ENCODE data around the gene TMPRSS2. TPM values are rescaled to one million over a fixed set of nuclear protein-coding genes. Genes with fewer than 3 reads are reported as not detected.
A peak's percentile ranks its signal among the peaks of the same experiment; 100 is the strongest.

TMPRSS2 gene
- total RNA-seq, 8 experiments from 2014 or later = 0.23 to 0.87 (median 0.36) TPM; not detected in 3

DNA sequence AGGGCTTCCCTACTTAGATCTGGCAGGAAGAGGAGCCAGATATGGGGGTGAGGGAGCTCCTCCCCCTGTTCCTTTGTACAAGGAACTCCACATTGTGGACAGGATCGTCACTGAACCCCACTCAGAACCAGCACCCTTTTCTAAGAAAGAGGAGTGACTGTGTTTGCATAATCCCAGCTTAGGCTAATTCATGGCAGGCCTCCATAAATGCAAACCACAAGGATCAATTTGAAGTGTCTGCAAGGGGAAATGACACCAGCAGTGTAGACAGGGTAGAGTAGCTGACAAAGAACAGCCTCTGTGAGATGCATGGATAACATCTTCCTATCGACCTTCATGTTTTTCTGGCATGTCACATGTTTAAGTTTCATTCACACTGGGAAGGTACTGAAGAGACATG lies 70.2 kb downstream of the TMPRSS2 start:
- Histone ChIP-seq H3K4me3 (no peak overlapping the region), H3K27ac (no peak overlapping the region), H3K4me1 (replicated peaks in 1 of 2) (no peaks in the 10 kb centered on the region)
- peak in 3 of 8 experiments; percentile 63 to 85 (median 83) for ATAC-seq (replicated peaks in 6 of 8)
- 6 to 69% (median 48%) methylated on average over 1 to 2 of the region's 2 CpGs; no CpG with 5 or more reads in 6 of the 10 experiments for WGBS, 10 experiments
- in situ Hi-C loops (cut with MboI; ENCODE audit: low pct_unique_long_range_greater_than_20kb in 2 of 9, low sequenced_read_pairs in 9 of 9, unreplicated experiment in 9 of 9) = no loop called here

DNA sequence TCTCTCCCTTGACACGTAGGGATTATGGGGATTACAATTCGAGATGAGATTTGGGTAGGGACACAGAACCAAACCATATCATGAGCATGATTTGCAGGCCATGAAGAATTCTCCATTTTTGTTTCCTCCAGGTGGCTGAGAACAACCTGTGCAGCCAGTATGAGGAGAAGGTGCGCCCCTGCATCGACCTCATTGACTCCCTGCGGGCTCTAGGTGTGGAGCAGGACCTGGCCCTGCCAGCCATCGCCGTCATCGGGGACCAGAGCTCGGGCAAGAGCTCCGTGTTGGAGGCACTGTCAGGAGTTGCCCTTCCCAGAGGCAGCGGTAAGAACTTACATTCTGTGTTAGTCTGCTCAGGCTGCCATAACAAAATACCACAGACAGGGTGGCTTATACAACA lies 72.3 kb downstream of the TMPRSS2 start:
- in situ Hi-C loops (cut with MboI; ENCODE audit: low pct_unique_long_range_greater_than_20kb in 2 of 9, low sequenced_read_pairs in 9 of 9, unreplicated experiment in 9 of 9) = no loop called here
- no peak for ATAC-seq (replicated peaks in 6 of 8)
- Histone ChIP-seq H3K27ac (no peak overlapping the region), H3K4me1 (replicated peaks in 1 of 2) (no peaks in the 10 kb centered on the region), H3K4me3 (no peak overlapping the region)
- WGBS, 10 experiments = 73 to 100% (median 88%) methylated on average over 1 to 4 of the region's 11 CpGs; no CpG with 5 or more reads in 6 of the 10 experiments

DNA sequence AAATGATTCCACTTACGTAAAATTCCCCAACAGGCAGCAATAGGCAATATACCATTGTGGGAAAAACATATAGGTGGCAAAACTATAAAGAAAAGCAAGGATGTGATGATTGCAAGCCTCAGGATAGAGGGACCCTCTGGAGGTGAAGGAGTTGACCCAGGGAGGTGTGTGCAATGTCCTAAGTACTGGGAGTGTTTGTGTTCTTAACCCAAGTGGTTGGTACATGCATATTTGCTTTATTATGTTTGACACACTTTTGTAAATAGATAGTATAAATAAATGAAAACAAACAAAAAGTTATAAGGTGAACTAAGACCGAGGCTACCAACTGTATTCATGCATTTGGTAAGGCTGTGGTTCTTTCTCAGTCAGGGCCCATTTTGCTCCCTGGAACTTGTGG lies 74.4 kb downstream of the TMPRSS2 start:
- ATAC-seq (replicated peaks in 6 of 8) = no peak
- Histone ChIP-seq H3K4me1 (replicated peaks in 1 of 2) (peaks cover 0 to 2% of the 10 kb centered on the region in 2 donors), H3K27ac (no peak overlapping the region), H3K4me3 (no peak overlapping the region)
- in situ Hi-C loops (cut with MboI; ENCODE audit: low pct_unique_long_range_greater_than_20kb in 2 of 9, low sequenced_read_pairs in 9 of 9, unreplicated experiment in 9 of 9) = no loop called here
- WGBS, 10 experiments = 60 to 90% (median 83%) methylated on average over 1 to 2 of the region's 2 CpGs; no CpG with 5 or more reads in 3 of the 10 experiments

DNA sequence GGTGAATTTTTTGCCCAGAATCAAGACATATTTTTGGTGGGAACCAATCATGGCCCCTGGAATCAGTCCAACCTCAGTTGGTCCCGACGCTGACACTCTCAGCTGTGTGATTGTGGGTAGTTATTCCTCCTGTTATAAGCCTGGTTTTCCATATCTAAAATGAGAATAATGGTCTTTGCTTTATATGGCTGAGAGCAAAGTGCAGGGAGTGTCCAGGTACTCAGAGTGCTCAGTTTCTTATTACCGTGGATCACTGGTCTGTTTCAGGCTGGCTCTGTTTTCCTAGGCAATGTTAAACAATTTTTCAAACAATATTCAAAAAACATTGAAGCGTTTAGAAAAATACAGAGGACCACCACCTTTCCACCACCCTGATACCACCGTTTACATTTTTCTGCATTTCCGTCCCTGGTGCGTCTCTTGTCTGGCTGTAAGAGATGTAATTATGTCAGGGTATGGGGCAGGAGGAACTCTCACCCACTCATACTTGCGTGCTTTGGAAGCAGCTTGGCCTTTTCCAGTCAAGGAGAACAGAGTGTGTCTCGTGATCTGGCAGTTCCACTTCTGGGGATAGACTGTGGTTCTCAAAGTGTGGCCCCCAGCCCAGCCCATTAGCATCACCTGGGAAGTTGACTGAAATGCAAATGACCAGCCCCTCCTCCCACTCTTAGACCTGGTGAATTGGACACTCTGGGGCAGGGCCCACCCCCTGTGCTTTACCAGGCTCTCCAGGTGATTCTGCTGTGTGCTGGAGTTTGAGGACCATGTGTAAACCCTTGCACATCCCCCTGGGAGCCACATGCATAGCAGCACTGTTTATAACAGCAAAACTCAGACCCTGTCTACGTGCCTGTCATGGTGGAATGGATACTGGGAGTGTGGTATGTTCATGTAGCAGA lies 75.1 kb downstream of the TMPRSS2 start:
- no peak for ATAC-seq (replicated peaks in 6 of 8)
- no peak overlapping the region for H3K27ac ChIP-seq
- 45 to 88% (median 79%) methylated on average over 1 to 9 of the region's 10 CpGs; no CpG with 5 or more reads in 2 of the 10 experiments for WGBS, 10 experiments
- H3K4me1 ChIP-seq (replicated peaks in 1 of 2) = peaks cover 0 to 2% of the 10 kb centered on the region in 2 donors
- in situ Hi-C loops (cut with MboI; ENCODE audit: low pct_unique_long_range_greater_than_20kb in 2 of 9, low sequenced_read_pairs in 9 of 9, unreplicated experiment in 9 of 9) = no loop called here
- no peak overlapping the region for H3K4me3 ChIP-seq

DNA sequence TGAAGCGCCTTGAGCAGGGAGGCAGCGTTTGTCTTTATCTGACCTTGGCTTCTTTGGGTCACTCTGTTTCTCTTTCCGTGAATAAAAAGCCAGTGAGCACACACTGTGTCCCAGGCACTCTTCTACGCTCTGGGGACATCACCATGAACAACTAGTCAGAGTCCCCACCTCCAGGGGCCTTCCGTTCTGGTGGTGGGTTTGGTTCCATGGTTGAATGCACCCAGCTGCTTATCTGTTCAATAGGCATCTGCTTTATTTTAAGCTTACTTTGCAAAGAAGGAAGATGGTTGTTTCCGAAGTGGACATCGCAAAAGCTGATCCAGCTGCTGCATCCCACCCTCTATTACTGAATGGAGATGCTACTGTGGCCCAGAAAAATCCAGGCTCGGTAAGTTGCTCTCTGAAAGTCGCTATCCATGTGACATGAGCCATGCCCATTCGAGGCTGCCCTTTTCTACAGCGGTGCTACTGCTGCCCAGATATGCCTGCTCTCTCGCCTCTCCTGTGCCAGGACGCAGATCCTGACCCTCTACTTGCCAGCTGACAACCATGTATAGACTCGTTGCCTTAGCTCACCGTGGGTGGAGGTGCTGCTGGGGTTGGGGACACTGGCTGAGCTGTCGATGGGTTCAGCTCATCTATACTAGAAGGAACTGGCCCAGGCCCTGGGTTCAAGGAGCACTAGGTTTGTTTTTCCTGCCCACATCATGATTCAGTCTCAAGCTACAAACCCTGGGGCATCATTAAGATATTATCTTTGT lies 76.0 kb downstream of the TMPRSS2 start:
- WGBS, 10 experiments = 58 to 100% (median 87%) methylated on average over 1 to 14 of the region's 16 CpGs; no CpG with 5 or more reads in 1 of the 10 experiments
- no peak for ATAC-seq (replicated peaks in 6 of 8)
- in situ Hi-C loops (cut with MboI; ENCODE audit: low pct_unique_long_range_greater_than_20kb in 2 of 9, low sequenced_read_pairs in 9 of 9, unreplicated experiment in 9 of 9) = no loop called here
- no peak overlapping the region for H3K4me3 ChIP-seq
- H3K27ac ChIP-seq = no peak overlapping the region
- H3K4me1 ChIP-seq (replicated peaks in 1 of 2) = peaks cover 0 to 2% of the 10 kb centered on the region in 2 donors

DNA sequence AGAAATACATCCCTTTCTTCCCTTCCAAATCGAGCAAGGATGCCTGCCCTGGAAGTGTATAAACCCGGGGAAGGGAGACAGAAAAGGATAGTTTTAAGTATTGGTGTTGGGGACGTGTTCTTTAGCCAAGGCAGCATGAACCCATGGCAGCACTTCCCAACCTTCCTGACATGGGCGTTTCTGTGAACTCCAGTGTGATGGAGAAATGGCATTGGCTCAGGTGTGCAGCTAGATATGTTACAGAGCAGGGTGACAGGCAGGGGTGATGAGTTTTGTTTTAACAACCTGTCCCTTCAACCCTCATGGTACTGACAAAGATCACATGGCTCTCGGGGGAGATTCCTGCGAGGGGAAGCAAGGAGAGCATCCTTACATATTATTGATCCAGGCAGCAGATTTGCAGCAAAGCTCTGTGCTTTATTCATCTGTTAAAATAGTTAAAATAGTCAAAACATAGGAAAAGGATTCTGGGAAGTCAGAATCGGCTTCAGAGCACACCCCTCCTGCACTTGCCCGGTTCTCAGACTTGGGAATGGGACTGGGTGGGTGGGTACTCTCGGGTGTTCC lies 78.0 kb downstream of the TMPRSS2 start:
- Histone ChIP-seq H3K4me3 (no peak overlapping the region), H3K27ac (no peak overlapping the region), H3K4me1 (replicated peaks in 1 of 2) (peaks cover 2 to 9% of the 10 kb centered on the region in 2 donors)
- in situ Hi-C loops (cut with MboI; ENCODE audit: low pct_unique_long_range_greater_than_20kb in 2 of 9, low sequenced_read_pairs in 9 of 9, unreplicated experiment in 9 of 9) = no loop called here
- 31 to 77% (median 60%) methylated on average over 1 to 6 of the region's 9 CpGs; no CpG with 5 or more reads in 1 of the 10 experiments for WGBS, 10 experiments
- peak in 1 of 8 experiments; percentile 34 for ATAC-seq (replicated peaks in 6 of 8)

DNA sequence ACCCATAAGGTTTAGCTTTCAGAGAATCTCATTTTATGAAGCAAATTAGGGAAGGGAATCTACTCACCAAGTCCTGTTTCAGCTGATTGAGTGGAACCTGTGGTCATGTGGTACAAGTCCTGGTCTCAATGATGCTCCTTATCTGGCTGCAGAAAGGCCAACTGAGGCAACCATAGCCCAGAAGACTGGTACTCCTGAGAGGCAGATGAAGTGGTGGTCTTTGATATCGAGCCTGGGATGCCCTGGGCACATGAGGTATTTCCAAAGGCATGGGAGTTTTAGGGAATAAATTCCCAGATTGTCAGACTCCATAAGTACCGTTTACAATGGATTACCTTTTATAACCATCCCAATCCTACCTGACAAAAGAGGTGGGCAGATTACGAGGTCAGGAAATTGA lies 78.7 kb downstream of the TMPRSS2 start:
- H3K4me1 ChIP-seq (replicated peaks in 1 of 2) = peaks cover 2 to 9% of the 10 kb centered on the region in 2 donors
- in situ Hi-C loops (cut with MboI; ENCODE audit: low pct_unique_long_range_greater_than_20kb in 2 of 9, low sequenced_read_pairs in 9 of 9, unreplicated experiment in 9 of 9) = no loop called here
- H3K4me3 ChIP-seq = no peak overlapping the region
- no peak overlapping the region for H3K27ac ChIP-seq
- no peak for ATAC-seq (replicated peaks in 6 of 8)
- 79 to 100% (median 93%) methylated on average over 1 to 3 of the region's 3 CpGs; no CpG with 5 or more reads in 5 of the 10 experiments for WGBS, 10 experiments

DNA sequence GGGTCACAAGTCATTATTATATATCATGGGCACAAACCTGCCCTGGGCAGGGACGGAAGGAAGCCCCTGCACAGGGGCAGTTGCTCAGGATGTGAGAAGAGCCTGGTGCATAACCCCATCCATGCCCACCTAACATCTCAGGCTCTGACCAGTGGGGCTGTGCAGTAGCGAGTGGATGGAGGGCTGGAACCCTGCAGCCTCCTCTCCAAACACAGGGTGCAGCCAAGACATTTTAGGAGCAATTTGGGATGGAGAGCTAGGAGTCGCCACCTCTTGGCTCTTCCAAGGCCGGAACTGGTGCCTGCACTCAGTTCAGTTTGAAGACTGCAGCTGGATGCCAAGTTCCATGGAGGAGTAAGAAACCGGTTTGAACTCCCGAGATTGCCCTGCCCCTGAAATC lies 79.1 kb downstream of the TMPRSS2 start:
- ATAC-seq (replicated peaks in 6 of 8) = no peak
- Histone ChIP-seq H3K27ac (no peak overlapping the region), H3K4me1 (replicated peaks in 1 of 2) (peaks cover 2 to 9% of the 10 kb centered on the region in 2 donors), H3K4me3 (no peak overlapping the region)
- WGBS, 10 experiments = 58 to 100% (median 87%) methylated on average over 1 to 5 of the region's 6 CpGs; no CpG with 5 or more reads in 3 of the 10 experiments
- in situ Hi-C loops (cut with MboI; ENCODE audit: low pct_unique_long_range_greater_than_20kb in 2 of 9, low sequenced_read_pairs in 9 of 9, unreplicated experiment in 9 of 9) = no loop called here

DNA sequence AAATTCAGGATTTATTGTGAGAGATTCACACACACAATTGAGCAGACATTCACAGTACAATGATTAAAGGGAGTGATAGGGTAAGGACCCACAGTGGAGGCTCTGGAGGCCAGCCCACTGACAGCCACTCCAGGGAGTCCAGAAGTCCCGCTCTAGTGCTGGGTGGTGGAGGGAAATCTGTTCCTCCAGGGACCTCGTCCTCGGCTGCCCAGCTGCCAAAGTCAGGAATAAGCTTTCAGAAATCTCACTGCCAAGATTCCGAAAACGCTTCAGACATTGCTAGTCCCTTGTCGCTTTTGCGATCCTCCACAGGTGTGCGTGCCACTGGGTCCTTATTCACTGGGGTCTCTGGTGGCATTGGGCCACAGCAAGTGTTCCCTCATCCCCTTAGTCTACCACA lies 79.6 kb downstream of the TMPRSS2 start:
- ATAC-seq (replicated peaks in 6 of 8) = no peak

DNA sequence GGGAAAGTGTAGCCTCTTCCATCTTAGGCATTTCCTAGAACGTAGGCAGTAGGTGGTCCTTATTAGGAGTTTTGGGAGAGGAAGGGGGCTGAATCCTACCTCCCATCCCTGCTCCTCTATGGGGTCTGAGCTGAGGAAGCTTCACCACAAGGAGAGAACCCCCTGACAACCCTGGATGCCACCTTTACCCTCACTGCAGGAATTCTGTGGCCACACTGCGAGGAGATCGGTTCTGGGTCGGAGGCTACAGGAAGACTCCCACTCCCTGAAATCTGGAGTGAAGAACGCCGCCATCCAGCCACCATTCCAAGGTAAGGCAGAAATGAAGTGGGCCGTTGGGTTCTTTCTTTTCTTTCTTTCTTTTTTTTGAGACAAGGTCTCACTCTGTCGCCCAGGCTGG lies 80.4 kb downstream of the TMPRSS2 start:
- 60 to 100% (median 92%) methylated on average over 1 to 7 of the region's 8 CpGs; no CpG with 5 or more reads in 3 of the 10 experiments for whole genome bisulfite sequencing, 10 experiments
- in situ Hi-C loops (cut with MboI; ENCODE audit: low pct_unique_long_range_greater_than_20kb in 2 of 9, low sequenced_read_pairs in 9 of 9, unreplicated experiment in 9 of 9) = no loop called here
- H3K4me3 ChIP-seq = no peak overlapping the region

More for the DNA sequence above, 79.6 kb downstream of the TMPRSS2 start:
- no peak overlapping the region for H3K27ac ChIP-seq
- in situ Hi-C loops (cut with MboI; ENCODE audit: low pct_unique_long_range_greater_than_20kb in 2 of 9, low sequenced_read_pairs in 9 of 9, unreplicated experiment in 9 of 9) = no loop called here
- H3K4me3 ChIP-seq = no peak overlapping the region
- H3K4me1 ChIP-seq (replicated peaks in 1 of 2) = peaks cover 2 to 9% of the 10 kb centered on the region in 2 donors
- WGBS, 10 experiments = 92 to 100% (median 96%) methylated on average over 2 to 5 of the region's 8 CpGs; no CpG with 5 or more reads in 6 of the 10 experiments

DNA sequence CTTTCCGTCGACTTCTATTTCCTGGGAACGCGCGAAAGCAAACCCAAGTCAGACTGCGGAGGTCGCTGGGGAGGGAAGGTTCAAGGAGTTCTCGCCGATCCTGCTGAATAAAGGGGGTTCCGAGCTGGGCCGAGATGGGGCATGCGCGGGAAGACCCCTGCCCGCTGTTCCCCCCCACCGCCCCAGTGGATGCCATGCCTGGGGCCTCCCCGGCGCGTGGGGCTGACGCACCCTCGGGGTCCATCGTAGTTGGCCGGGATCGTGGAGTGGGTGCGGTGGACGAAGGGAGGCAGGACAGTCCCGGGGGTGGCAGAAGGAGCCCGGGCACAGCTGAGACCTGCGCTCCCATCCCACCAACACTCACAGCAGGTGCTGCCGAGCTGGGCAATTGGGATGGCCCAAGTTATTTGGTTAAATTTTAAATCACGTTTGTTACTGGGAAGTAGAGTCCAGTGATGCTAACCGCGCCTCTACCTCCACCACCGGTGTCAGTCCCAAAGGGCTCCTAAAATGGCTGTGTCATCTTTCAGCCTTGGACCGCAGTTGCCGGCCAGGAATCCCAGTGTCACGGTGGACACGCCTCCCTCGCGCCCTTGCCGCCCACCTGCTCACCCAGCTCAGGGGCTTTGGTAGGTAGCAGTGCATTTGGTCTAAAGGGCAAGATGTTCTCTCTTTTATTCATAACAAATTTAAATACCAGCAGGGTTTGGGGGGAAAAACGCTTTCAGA lies 81.1 kb downstream of the TMPRSS2 start:
- ATAC-seq (replicated peaks in 6 of 8) = peak in 7 of 8 experiments; percentile 4 to 31 (median 15)
- in situ Hi-C loops (cut with MboI; ENCODE audit: low pct_unique_long_range_greater_than_20kb in 2 of 9, low sequenced_read_pairs in 9 of 9, unreplicated experiment in 9 of 9) = no loop called here
- no peak overlapping the region for H3K27ac ChIP-seq
- 42 to 100% (median 64%) methylated on average over 1 to 8 of the region's 41 CpGs; no CpG with 5 or more reads in 2 of the 10 experiments for WGBS, 10 experiments
- H3K4me3 ChIP-seq = peak overlapping the region; percentile 16 to 35 (median 34)
- H3K4me1 ChIP-seq (replicated peaks in 1 of 2) = peaks cover 3 to 9% of the 10 kb centered on the region in 2 donors

More for the DNA sequence above, 80.4 kb downstream of the TMPRSS2 start:
- ATAC-seq (replicated peaks in 6 of 8) = no peak
- H3K4me1 ChIP-seq (replicated peaks in 1 of 2) = peaks cover 2 to 9% of the 10 kb centered on the region in 2 donors
- H3K27ac ChIP-seq = no peak overlapping the region

Measured in motor neuron (in vitro differentiated cells).